Liver (tissue), 3 donors: Measurements from ENCODE around the gene BANP.

Experiments
- CTCF ChIP-seq: fragments of 150-350 bp; IDR thresholded peaks from 2 replicates; pipeline ENCODE4 v1.5.1; 2017; ENCODE audit warnings: improper control_type of control experiment, low read depth, low read length; ENCODE audit not compliant: missing input control
- MAX ChIP-seq: IDR thresholded peaks from 2 replicates; pipeline ENCODE4 v1.6.1; 2016; ENCODE audit warnings: antibody characterized with exemption
- ZBTB33 ChIP-seq: IDR thresholded peaks from 2 replicates; pipeline ENCODE4 v1.6.1; 2016; ENCODE audit warnings: antibody characterized with exemption
- TF ChIP-seq, protein P1 (sequence below): IDR thresholded peaks from 2 replicates; pipeline ENCODE4 v1.6.1; 2016; ENCODE audit warnings: antibody characterized with exemption
- donor health status: healthy.
- donor health status: healthy.

GRCh38 chr16:87974178-87974577 lies 22.9 kb downstream of the BANP start:
- TF ChIP-seq, protein P1, sequence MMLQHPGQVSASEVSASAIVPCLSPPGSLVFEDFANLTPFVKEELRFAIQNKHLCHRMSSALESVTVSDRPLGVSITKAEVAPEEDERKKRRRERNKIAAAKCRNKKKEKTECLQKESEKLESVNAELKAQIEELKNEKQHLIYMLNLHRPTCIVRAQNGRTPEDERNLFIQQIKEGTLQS: no peak
- TF ChIP-seq CTCF (no peak), ZBTB33 (no peak), MAX (no peak)
